PC-3 (cell line): ENCODE data around the gene PLXNA2. TPM values are rescaled to one million over a fixed set of nuclear protein-coding genes. Genes with fewer than 3 reads are reported as not detected.

Experiments
- ATAC-seq: fragments of 200-7000 bp; cut with Tn5 transposase; 2 replicates; pipeline ENCODE4 v1.9.1; 2020; ENCODE audit warnings: mild to moderate bottlenecking, moderate library complexity
- BruUV-seq: library from RNA; stranded (reverse); fragments of 400-500 nt; replicated peaks from 2 replicates; lab custom pipeline; 2021; lab: Mats Ljungman, UMichigan
- CTCF ChIA-PET: fragments of 300-600 bp; sonication (Branson Sonifier 250); formaldehyde crosslinking; loops from one replicate; lab custom pipeline; 2022; ENCODE audit warnings: antibody characterized with exemption; lab: Charles Lee
- POLR2A ChIA-PET: fragments of 300-600 bp; sonication (Branson Sonifier 250); formaldehyde crosslinking; loops from one replicate; lab custom pipeline; 2022; ENCODE audit warnings: antibody characterized with exemption; ENCODE audit not compliant: unreplicated experiment; lab: Charles Lee
- DNase-seq: peaks from one replicate; pipeline ENCODE4 v3.0.0-alpha.2; 2015
- H2AFZ ChIP-seq: fragments of 300-600 bp; sonication (generic); 2 replicates; pipeline ENCODE4 v1.6.0; 2016; ENCODE audit warnings: antibody characterized with exemption, low read length
- H3F3A ChIP-seq: fragments of 300-600 bp; sonication (generic); one replicate; pipeline ENCODE4 v1.6.0; 2017; ENCODE audit warnings: antibody characterized with exemption, low read length, control low read depth, mild to moderate bottlenecking; ENCODE audit not compliant: unreplicated experiment
- H3K27ac ChIP-seq: fragments of 300-600 bp; sonication (generic); 2 replicates; pipeline ENCODE4 v1.5.1; 2016; ENCODE audit warnings: mild to moderate bottlenecking, low read length
- H3K27me3 ChIP-seq: fragments of 300-600 bp; sonication (generic); 2 replicates; pipeline ENCODE4 v1.6.1; 2016; ENCODE audit warnings: low read length, mixed read lengths
- H3K36me3 ChIP-seq: fragments of 300-600 bp; sonication (generic); 2 replicates; pipeline ENCODE4 v1.6.1; 2016; ENCODE audit warnings: low read depth, mixed run types, low read length, mixed read lengths
- H3K4me1 ChIP-seq: fragments of 300-600 bp; sonication (generic); 2 replicates; pipeline ENCODE4 v1.5.1; 2016; ENCODE audit warnings: low read length; ENCODE audit not compliant: insufficient read depth
- H3K4me2 ChIP-seq: fragments of 300-600 bp; sonication (generic); 2 replicates; pipeline ENCODE4 v1.6.0; 2016; ENCODE audit warnings: low read length
- H3K4me3 ChIP-seq: fragments of 300-600 bp; sonication (generic); 2 replicates; pipeline ENCODE4 v1.5.1; 2016; ENCODE audit warnings: mild to moderate bottlenecking, low read length, mixed read lengths
- H3K79me2 ChIP-seq: fragments of 300-600 bp; sonication (generic); 2 replicates; pipeline ENCODE4 v1.6.1; 2017; ENCODE audit warnings: low read length, mixed read lengths
- H3K9ac ChIP-seq: fragments of 300-600 bp; sonication (generic); 2 replicates; pipeline ENCODE4 v1.6.0; 2016; ENCODE audit warnings: mild to moderate bottlenecking, low read length
- H3K9me2 ChIP-seq: fragments of 300-600 bp; sonication (generic); replicated peaks from 2 replicates; pipeline ENCODE4 v1.6.1; 2016; ENCODE audit warnings: mixed run types, low read length, mixed read lengths
- H3K9me3 ChIP-seq: fragments of 300-600 bp; sonication (generic); 2 replicates; pipeline ENCODE4 v1.6.1; 2016; ENCODE audit warnings: low read length, mixed read lengths
- H4K20me1 ChIP-seq: fragments of 300-600 bp; sonication (generic); 2 replicates; pipeline ENCODE4 v1.6.1; 2016; ENCODE audit warnings: low read length, mixed read lengths
- EZH2 ChIP-seq: fragments of 300-600 bp; sonication (generic); IDR thresholded peaks from one replicate; pipeline ENCODE4 v1.6.1; 2017; ENCODE audit warnings: antibody characterized with exemption, mild to moderate bottlenecking, low read length; ENCODE audit not compliant: unreplicated experiment
- EZH2phosphoT487 ChIP-seq: fragments of 300-600 bp; sonication (generic); IDR thresholded peaks from 2 replicates; pipeline ENCODE4 v1.6.1; 2018; ENCODE audit warnings: mild to moderate bottlenecking, antibody characterized with exemption, low read length, borderline replicate concordance
- intact Hi-C: fragments of 100-400 bp; cut with micrococcal nuclease; formaldehyde crosslinking; loops from 2 replicates; pipeline ENCODE4 v1.9.0; 2023
- total RNA-seq: library from RNA; depleted of rRNA; stranded (reverse); fragments of >200 nt; gene quantifications from 2 replicates; pipeline ENCODE4 v1.2.3, GENCODE V29; 2014
- TF ChIP-seq, protein P1 (sequence below): fragments of 300-600 bp; sonication (generic); conservative IDR thresholded peaks from 2 replicates; pipeline ENCODE4 v1.5.1; 2017; ENCODE audit warnings: antibody characterized with exemption, low read depth, mild to moderate bottlenecking, low read length

The PLXNA2 gene
- total RNA-seq, 1 experiment from 2014 or later, result 16.2 TPM

DNA sequence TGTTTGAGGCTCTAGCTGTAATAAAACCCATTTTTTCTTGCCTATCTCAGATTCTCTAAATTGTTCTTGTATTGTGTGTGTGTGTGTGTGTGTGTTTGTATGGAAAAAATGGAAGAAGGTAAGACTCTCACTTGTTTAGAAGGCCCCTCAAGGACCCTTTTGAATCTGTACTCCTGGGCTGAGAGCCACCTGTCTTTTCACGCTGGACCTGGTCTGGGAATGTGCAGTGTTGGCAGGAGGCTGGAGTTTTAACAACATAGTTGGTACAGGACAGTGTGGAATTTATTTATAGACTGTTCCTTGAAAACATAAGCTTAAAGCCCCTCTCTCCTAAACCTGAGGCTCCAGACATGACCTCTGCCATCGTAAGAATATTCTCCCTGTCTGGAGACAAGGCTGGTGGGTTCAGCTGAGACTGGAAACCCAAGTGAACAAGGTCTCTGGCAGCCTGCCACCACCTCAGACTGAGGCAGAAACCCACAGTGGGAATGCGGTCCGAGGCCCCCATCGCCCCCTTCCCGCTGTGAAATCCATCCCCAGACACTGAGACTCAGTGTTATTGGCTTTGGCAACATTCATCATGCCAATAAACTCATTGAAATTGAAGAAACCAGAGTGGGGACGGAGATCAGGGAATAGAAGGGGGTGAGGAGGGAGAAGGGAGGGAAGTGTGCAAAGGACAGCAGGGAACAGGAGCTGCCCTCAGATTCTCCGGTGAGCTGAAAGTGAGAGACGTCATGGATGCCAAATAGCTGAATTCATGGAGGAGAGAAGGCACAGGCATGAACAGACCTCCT is 24.6 kb upstream of the PLXNA2 start:
- Histone ChIP-seq H3K4me1 (no peaks in the 10 kb centered on the region), H3K27ac (no peak overlapping the region), H3K4me2 (no peak overlapping the region), H3K4me3 (no peak overlapping the region), H3K27me3 (peaks cover 83% of the 10 kb centered on the region), H3F3A (no peaks in the 10 kb centered on the region), H2AFZ (no peak overlapping the region), H3K79me2 (no peaks in the 10 kb centered on the region), H3K9ac (no peak overlapping the region), H4K20me1 (no peaks in the 10 kb centered on the region), H3K9me2 (no peaks in the 10 kb centered on the region), H3K9me3 (no peaks in the 10 kb centered on the region), H3K36me3 (no peaks in the 10 kb centered on the region)
- BruUV-seq, result no TSS peak
- no peak for DNase-seq
- ChIA-PET CTCF (no interaction called here), POLR2A (no interaction called here)
- TF ChIP-seq EZH2 (no peak), EZH2phosphoT487 (no peak)
- TF ChIP-seq, protein P1, sequence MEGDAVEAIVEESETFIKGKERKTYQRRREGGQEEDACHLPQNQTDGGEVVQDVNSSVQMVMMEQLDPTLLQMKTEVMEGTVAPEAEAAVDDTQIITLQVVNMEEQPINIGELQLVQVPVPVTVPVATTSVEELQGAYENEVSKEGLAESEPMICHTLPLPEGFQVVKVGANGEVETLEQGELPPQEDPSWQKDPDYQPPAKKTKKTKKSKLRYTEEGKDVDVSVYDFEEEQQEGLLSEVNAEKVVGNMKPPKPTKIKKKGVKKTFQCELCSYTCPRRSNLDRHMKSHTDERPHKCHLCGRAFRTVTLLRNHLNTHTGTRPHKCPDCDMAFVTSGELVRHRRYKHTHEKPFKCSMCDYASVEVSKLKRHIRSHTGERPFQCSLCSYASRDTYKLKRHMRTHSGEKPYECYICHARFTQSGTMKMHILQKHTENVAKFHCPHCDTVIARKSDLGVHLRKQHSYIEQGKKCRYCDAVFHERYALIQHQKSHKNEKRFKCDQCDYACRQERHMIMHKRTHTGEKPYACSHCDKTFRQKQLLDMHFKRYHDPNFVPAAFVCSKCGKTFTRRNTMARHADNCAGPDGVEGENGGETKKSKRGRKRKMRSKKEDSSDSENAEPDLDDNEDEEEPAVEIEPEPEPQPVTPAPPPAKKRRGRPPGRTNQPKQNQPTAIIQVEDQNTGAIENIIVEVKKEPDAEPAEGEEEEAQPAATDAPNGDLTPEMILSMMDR, result no peak
- no peak for ATAC-seq
- intact Hi-C loops, result no loop called here

DNA sequence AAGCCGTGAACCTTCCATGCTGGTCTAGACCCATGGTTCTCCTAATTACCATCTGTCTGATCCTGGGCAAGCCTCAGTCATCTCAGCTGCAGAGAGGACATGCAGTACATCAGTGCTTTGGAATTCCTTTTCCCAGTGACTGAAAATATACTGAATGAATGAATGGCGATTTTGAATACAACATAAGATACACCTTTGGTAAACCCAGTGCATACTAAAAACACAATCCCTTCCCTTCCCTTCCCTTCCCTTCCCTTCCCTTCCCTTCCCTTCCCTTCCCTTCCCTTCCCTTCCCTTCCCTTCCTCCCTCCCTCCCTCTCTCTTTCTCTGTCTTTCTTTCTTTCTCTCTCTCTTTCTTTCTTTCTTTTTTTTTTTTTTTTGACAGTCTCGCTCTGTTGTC is 21.3 kb upstream of the PLXNA2 start:
- Histone ChIP-seq H3K79me2 (no peaks in the 10 kb centered on the region), H3K9me3 (peaks cover 5% of the 10 kb centered on the region; the same call in 1 of the 2 replicates), H3F3A (no peaks in the 10 kb centered on the region), H3K27me3 (peaks cover 62% of the 10 kb centered on the region), H3K4me2 (no peak overlapping the region), H3K9ac (no peak overlapping the region), H3K4me3 (no peak overlapping the region), H3K27ac (no peak overlapping the region), H3K9me2 (no peaks in the 10 kb centered on the region), H4K20me1 (no peaks in the 10 kb centered on the region), H3K36me3 (peaks cover 3% of the 10 kb centered on the region; the same call in 1 of the 2 replicates), H3K4me1 (no peaks in the 10 kb centered on the region), H2AFZ (no peak overlapping the region)
- BruUV-seq, result no TSS peak
- intact Hi-C loops, result no loop called here
- DNase-seq (no peak), ATAC-seq (no peak)
- ChIA-PET POLR2A (interaction anchor here (0.6 kb wide), 1 partner anchor 21 kb away, joined by 11 read pairs; no protein-coding TSS in a partner anchor), CTCF (no interaction called here)
- TF ChIP-seq, protein P1, result no peak

- Histone ChIP-seq H3K4me2 (no peak overlapping the region), H3K27ac (no peak overlapping the region), H3K9me2 (no peaks in the 10 kb centered on the region), H3K4me3 (no peak overlapping the region), H3K36me3 (peaks cover 4% of the 10 kb centered on the region; the same call in 1 of the 2 replicates), H3K79me2 (no peaks in the 10 kb centered on the region), H3K27me3 (peaks cover 61% of the 10 kb centered on the region), H3K9ac (no peak overlapping the region), H2AFZ (no peak overlapping the region), H3K4me1 (no peaks in the 10 kb centered on the region), H4K20me1 (no peaks in the 10 kb centered on the region), H3F3A (no peaks in the 10 kb centered on the region), H3K9me3 (peaks cover 6% of the 10 kb centered on the region; the same call in 1 of the 2 replicates)
- ChIA-PET CTCF (no interaction called here), POLR2A (interaction anchor here (0.6 kb wide), 1 partner anchor 20 kb away, joined by 11 read pairs; no protein-coding TSS in a partner anchor)
- TF ChIP-seq, protein P1, result no peak
- TF ChIP-seq EZH2, result no peak
- TF ChIP-seq EZH2phosphoT487, result no peak
- ATAC-seq, result no peak
- no TSS peak for BruUV-seq
- intact Hi-C loops, result no loop called here
- DNase-seq, result no peak
Observed at GRCh38 chr1:208265122-208265469, 20.9 kb upstream of the PLXNA2 start.
